WTC11 (cell line): ENCODE results near the gene ESYT1. TPM values are rescaled to one million over a fixed set of nuclear protein-coding genes. Genes with fewer than 3 reads are reported as not detected.

Source experiments
- ATAC-seq: fragments of 200-7000 bp; cut with Tn5 transposase; 2 replicates; pipeline ENCODE4 v1.10.0; 2021; ENCODE audit warnings: mild to moderate bottlenecking, moderate library complexity
- CTCF ChIA-PET: fragments of 300-600 bp; sonication (Branson Sonifier 250); formaldehyde crosslinking; loops from one replicate; lab custom pipeline; 2021; ENCODE audit warnings: antibody characterized with exemption; lab: Charles Lee
- POLR2A ChIA-PET: fragments of 350-600 bp; sonication (Branson Sonifier 250); formaldehyde crosslinking; loops from one replicate; lab custom pipeline; 2021; ENCODE audit warnings: antibody characterized with exemption; lab: Charles Lee
- DNase-seq: peaks from one replicate; pipeline ENCODE4 v3.0.0; 2021; ENCODE audit warnings: low spot score
- H3K27ac Mint-ChIP-seq: 2 replicates; pipeline ENCODE4 v1.8.0; 2021; ENCODE audit warnings: mixed read lengths
- H3K27me3 Mint-ChIP-seq: 2 replicates; pipeline ENCODE4 v1.8.0; 2021; ENCODE audit warnings: low read depth, mild to moderate bottlenecking, moderate library complexity, mixed read lengths
- H3K36me3 Mint-ChIP-seq: 2 replicates; pipeline ENCODE4 v1.8.0; 2021; ENCODE audit warnings: mixed read lengths
- H3K4me1 Mint-ChIP-seq: 2 replicates; pipeline ENCODE4 v1.8.0; 2022; ENCODE audit warnings: mixed read lengths
- H3K4me3 Mint-ChIP-seq: 2 replicates; pipeline ENCODE4 v1.8.0; 2021; ENCODE audit warnings: mild to moderate bottlenecking, moderate library complexity, mixed read lengths
- H3K9me3 Mint-ChIP-seq: 2 replicates; pipeline ENCODE4 v1.8.0; 2021; ENCODE audit warnings: mixed read lengths
- AR ChIP-seq: fragments of 250-450 bp; sonication (Bioruptor Pico); IDR thresholded peaks from 2 replicates; pipeline ENCODE4 v1.9.0; 2021; ENCODE audit warnings: mild to moderate bottlenecking
- CREB1 ChIP-seq: sonication (generic); formaldehyde crosslinking; IDR thresholded peaks from 2 replicates; pipeline ENCODE4 v1.8.0; 2023; ENCODE audit warnings: mild to moderate bottlenecking, missing genetic modification reagents
- GTF2I ChIP-seq: fragments of 250-450 bp; sonication (Bioruptor Pico); conservative IDR thresholded peaks from 2 replicates; pipeline ENCODE4 v1.4.0; 2021; ENCODE audit warnings: mild to moderate bottlenecking
- HMGA2 ChIP-seq: fragments of 250-450 bp; sonication (Bioruptor Pico); IDR thresholded peaks from 2 replicates; pipeline ENCODE4 v1.4.0; 2021; ENCODE audit warnings: mild to moderate bottlenecking, moderate library complexity
- JAZF1 ChIP-seq: fragments of 250-450 bp; sonication (Bioruptor Pico); IDR thresholded peaks from 2 replicates; pipeline ENCODE4 v1.9.0; 2021; ENCODE audit warnings: moderate library complexity, mild to moderate bottlenecking, inconsistent platforms
- JUN ChIP-seq: sonication (generic); formaldehyde crosslinking; IDR thresholded peaks from 2 replicates; pipeline ENCODE4 v1.8.0; 2023; ENCODE audit warnings: mild to moderate bottlenecking, missing genetic modification reagents
- KAT7 ChIP-seq: sonication (generic); formaldehyde crosslinking; IDR thresholded peaks from 2 replicates; pipeline ENCODE4 v1.8.1; 2023; ENCODE audit warnings: missing genetic modification reagents, mild to moderate bottlenecking, borderline replicate concordance
- NFE2L1 ChIP-seq: sonication (generic); formaldehyde crosslinking; IDR thresholded peaks from 2 replicates; pipeline ENCODE4 v1.8.1; 2023; ENCODE audit warnings: missing genetic modification reagents
- NR3C1 ChIP-seq: sonication (generic); formaldehyde crosslinking; conservative IDR thresholded peaks from 2 replicates; pipeline ENCODE4 v1.8.1; 2023; ENCODE audit warnings: low read depth, mild to moderate bottlenecking, missing genetic modification reagents
- TP53 ChIP-seq: sonication (generic); formaldehyde crosslinking; IDR thresholded peaks from 2 replicates; pipeline ENCODE4 v1.8.1; 2023; ENCODE audit warnings: mild to moderate bottlenecking, missing genetic modification reagents
- ZNF219 ChIP-seq: sonication (generic); formaldehyde crosslinking; IDR thresholded peaks from 2 replicates; pipeline ENCODE4 v1.8.0; 2023; ENCODE audit warnings: missing genetic modification reagents, mild to moderate bottlenecking, borderline replicate concordance
- ZNF317 ChIP-seq: sonication (generic); formaldehyde crosslinking; IDR thresholded peaks from 2 replicates; pipeline ENCODE4 v1.8.1; 2023; ENCODE audit warnings: low read depth, mild to moderate bottlenecking, moderate library complexity, missing genetic modification reagents, borderline replicate concordance
- ZNF671 ChIP-seq: fragments of 250-450 bp; sonication (Bioruptor Pico); IDR thresholded peaks from 2 replicates; pipeline ENCODE4 v1.8.0; 2021; ENCODE audit warnings: mild to moderate bottlenecking
- total RNA-seq: library from RNA; stranded (reverse); gene quantifications from 3 replicates; pipeline ENCODE4 v1.2.3, GENCODE V29; 2021
- TF ChIP-seq, protein P1 (sequence below): sonication (generic); formaldehyde crosslinking; IDR thresholded peaks from 2 replicates; pipeline ENCODE4 v1.8.1; 2023; ENCODE audit warnings: mild to moderate bottlenecking, missing genetic modification reagents, moderate library complexity
- TF ChIP-seq, protein P2 (sequence below): sonication (generic); formaldehyde crosslinking; IDR thresholded peaks from 2 replicates; pipeline ENCODE4 v1.8.1; 2023; ENCODE audit warnings: mild to moderate bottlenecking, missing genetic modification reagents, borderline replicate concordance
- TF ChIP-seq, protein P3 (sequence below): sonication (generic); formaldehyde crosslinking; IDR thresholded peaks from 2 replicates; pipeline ENCODE4 v1.8.1; 2023; ENCODE audit warnings: mild to moderate bottlenecking, missing genetic modification reagents, moderate library complexity

Gene ESYT1
- total RNA-seq, 1 experiment from 2014 or later, result 80.1 TPM

GRCh38 chr12:56137853-56138571, 9.9 kb downstream of the ESYT1 start:
- Mint-ChIP-seq H3K4me3 (no peak overlapping the region), H3K27ac (no peak overlapping the region), H3K4me1 (no peaks in the 10 kb centered on the region), H3K27me3 (no peaks in the 10 kb centered on the region), H3K36me3 (peaks cover 83% of the 10 kb centered on the region), H3K9me3 (peaks cover 12% of the 10 kb centered on the region)
- DNase-seq (no peak), ATAC-seq (no peak)
- CTCF ChIA-PET, result interaction anchor here (1.2 kb wide), 1 partner anchor 10 kb away, joined by 3 read pairs; the partner anchor contains the start of gene ESYT1
- POLR2A ChIA-PET, result interaction anchor here (0.6 to 0.9 kb wide), 2 partner anchors 27 to 28 kb away, joined by 3 read pairs; no protein-coding TSS in a partner anchor
- TF ChIP-seq TP53 (CRISPR knock-in tag), result no peak

- no peak for ATAC-seq
- DNase-seq, result no peak
- H3K27ac Mint-ChIP-seq, result no peak overlapping the region
- no peaks in the 10 kb centered on the region for H3K4me1 Mint-ChIP-seq
- no peak overlapping the region for H3K4me3 Mint-ChIP-seq
- CTCF ChIA-PET, result interaction anchor here (0.8 to 1.4 kb wide), 4 partner anchors 9 to 64 kb away, joined by 3 to 6 read pairs (median 4); partner anchors contain the start of genes ESYT1 and SMARCC2
- H3K9me3 Mint-ChIP-seq, result peaks cover 12% of the 10 kb centered on the region
- no peaks in the 10 kb centered on the region for H3K27me3 Mint-ChIP-seq
- H3K36me3 Mint-ChIP-seq, result peaks cover 80% of the 10 kb centered on the region
- POLR2A ChIA-PET, result interaction anchor here (1.5 to 1.6 kb wide), 2 partner anchors 17 to 24 kb away, joined by 4 read pairs; partner anchors contain the start of gene ZC3H10
- TF ChIP-seq, protein P1, sequence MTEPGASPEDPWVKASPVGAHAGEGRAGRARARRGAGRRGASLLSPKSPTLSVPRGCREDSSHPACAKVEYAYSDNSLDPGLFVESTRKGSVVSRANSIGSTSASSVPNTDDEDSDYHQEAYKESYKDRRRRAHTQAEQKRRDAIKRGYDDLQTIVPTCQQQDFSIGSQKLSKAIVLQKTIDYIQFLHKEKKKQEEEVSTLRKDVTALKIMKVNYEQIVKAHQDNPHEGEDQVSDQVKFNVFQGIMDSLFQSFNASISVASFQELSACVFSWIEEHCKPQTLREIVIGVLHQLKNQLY, result no peak
- TF ChIP-seq ZNF671 (CRISPR knock-in tag) (no peak), HMGA2 (CRISPR knock-in tag) (no peak), JAZF1 (CRISPR knock-in tag) (no peak), NR3C1 (CRISPR knock-in tag) (no peak), CREB1 (CRISPR knock-in tag) (no peak)
- TF ChIP-seq, protein P2, sequence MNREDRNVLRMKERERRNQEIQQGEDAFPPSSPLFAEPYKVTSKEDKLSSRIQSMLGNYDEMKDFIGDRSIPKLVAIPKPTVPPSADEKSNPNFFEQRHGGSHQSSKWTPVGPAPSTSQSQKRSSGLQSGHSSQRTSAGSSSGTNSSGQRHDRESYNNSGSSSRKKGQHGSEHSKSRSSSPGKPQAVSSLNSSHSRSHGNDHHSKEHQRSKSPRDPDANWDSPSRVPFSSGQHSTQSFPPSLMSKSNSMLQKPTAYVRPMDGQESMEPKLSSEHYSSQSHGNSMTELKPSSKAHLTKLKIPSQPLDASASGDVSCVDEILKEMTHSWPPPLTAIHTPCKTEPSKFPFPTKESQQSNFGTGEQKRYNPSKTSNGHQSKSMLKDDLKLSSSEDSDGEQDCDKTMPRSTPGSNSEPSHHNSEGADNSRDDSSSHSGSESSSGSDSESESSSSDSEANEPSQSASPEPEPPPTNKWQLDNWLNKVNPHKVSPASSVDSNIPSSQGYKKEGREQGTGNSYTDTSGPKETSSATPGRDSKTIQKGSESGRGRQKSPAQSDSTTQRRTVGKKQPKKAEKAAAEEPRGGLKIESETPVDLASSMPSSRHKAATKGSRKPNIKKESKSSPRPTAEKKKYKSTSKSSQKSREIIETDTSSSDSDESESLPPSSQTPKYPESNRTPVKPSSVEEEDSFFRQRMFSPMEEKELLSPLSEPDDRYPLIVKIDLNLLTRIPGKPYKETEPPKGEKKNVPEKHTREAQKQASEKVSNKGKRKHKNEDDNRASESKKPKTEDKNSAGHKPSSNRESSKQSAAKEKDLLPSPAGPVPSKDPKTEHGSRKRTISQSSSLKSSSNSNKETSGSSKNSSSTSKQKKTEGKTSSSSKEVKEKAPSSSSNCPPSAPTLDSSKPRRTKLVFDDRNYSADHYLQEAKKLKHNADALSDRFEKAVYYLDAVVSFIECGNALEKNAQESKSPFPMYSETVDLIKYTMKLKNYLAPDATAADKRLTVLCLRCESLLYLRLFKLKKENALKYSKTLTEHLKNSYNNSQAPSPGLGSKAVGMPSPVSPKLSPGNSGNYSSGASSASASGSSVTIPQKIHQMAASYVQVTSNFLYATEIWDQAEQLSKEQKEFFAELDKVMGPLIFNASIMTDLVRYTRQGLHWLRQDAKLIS (CRISPR knock-in tag), result no peak
These were observed 14.1 kb downstream of the ESYT1 start for GRCh38 chr12:56141946-56142784.

- TF ChIP-seq NFE2L1 (CRISPR knock-in tag) (no peak), GTF2I (no peak), AR (CRISPR knock-in tag) (no peak), ZNF317 (CRISPR knock-in tag) (no peak), ZNF219 (CRISPR knock-in tag) (no peak), ZNF671 (CRISPR knock-in tag) (no peak), JUN (no peak), KAT7 (CRISPR knock-in tag) (no peak)
- TF ChIP-seq, protein P3, sequence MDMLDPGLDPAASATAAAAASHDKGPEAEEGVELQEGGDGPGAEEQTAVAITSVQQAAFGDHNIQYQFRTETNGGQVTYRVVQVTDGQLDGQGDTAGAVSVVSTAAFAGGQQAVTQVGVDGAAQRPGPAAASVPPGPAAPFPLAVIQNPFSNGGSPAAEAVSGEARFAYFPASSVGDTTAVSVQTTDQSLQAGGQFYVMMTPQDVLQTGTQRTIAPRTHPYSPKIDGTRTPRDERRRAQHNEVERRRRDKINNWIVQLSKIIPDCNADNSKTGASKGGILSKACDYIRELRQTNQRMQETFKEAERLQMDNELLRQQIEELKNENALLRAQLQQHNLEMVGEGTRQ (CRISPR knock-in tag), result no peak
- DNase-seq, result no peak
- ChIA-PET CTCF (interaction anchor here (1.4 kb wide), 1 partner anchor 8 kb away, joined by 6 read pairs; no protein-coding TSS in a partner anchor), POLR2A (interaction anchor here (1.5 to 1.6 kb wide), 2 partner anchors 16 to 25 kb away, joined by 4 read pairs; partner anchors contain the start of gene ZC3H10)
- H3K27me3 Mint-ChIP-seq, result no peaks in the 10 kb centered on the region
- H3K4me1 Mint-ChIP-seq, result no peaks in the 10 kb centered on the region
- no peak for ATAC-seq
- H3K4me3 Mint-ChIP-seq, result no peak overlapping the region
- peaks cover 69% of the 10 kb centered on the region for H3K36me3 Mint-ChIP-seq
- H3K27ac Mint-ChIP-seq, result no peak overlapping the region
- H3K9me3 Mint-ChIP-seq, result peaks cover 12% of the 10 kb centered on the region
These were observed 15.2 kb downstream of the ESYT1 start for GRCh38 chr12:56143217-56143616.
